Measurements from ENCODE around the gene FERMT3. TPM values are rescaled to one million over a fixed set of nuclear protein-coding genes. Genes with fewer than 3 reads are reported as not detected.

The FERMT3 gene
- total and polyA plus RNA-seq, 2 of the 8 experiments (the other 6 are each of a cell fraction or from before 2014, with no cell fraction given), result 1.4 to 3.7 TPM

DNA sequence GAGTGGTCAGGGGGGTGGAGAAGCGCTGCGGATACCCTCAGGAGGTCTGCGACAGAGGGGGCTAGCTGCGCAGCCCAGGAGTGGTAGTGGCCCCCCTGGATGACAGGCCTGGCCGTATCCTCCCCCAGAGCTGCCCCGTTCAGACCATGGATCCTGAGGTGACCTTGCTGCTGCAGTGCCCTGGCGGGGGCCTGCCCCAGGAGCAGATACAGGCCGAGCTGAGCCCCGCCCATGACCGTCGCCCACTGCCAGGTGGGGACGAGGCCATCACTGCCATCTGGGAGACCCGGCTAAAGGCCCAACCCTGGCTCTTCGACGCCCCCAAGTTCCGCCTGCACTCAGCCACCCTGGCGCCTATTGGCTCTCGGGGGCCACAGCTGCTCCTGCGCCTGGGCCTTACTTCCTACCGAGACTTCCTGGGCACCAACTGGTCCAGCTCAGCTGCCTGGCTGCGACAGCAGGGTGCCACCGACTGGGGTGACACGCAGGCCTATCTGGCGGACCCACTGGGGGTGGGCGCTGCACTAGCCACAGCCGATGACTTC, 20.1 kb downstream of the FERMT3 start:
- Histone ChIP-seq H3K23ac (ENCODE audit: insufficient read length) (no peak overlapping the region), H3K4me1 (replicated peaks in 1 of 4; ENCODE audit: control insufficient read depth in 3 of 4, insufficient read depth in 4 of 4, low read length in 3 of 4) (peaks cover 0 to 25% (median 16%) of the 10 kb centered on the region in 4 experiments; a peak in 6 of 7 replicates), H2BK15ac (ENCODE audit: low read length) (no peak overlapping the region; the same call in 1 of the 2 replicates), H4K91ac (replicated peaks; ENCODE audit: insufficient read length, low read length) (peak overlapping the region; percentile 77), H4K5ac (ENCODE audit: insufficient read length, low read depth, low read length) (peak overlapping the region; percentile 75), H3K27me3 (replicated peaks in 1 of 4; ENCODE audit: control insufficient read depth in 3 of 4, extremely low read depth in 1 of 4, insufficient read depth in 3 of 4, low read length in 3 of 4) (no peaks in the 10 kb centered on the region), H2AFZ (ENCODE audit: low read length) (no peak overlapping the region), H3K79me1 (ENCODE audit: low read depth, low read length) (no peaks in the 10 kb centered on the region), H3K9ac (replicated peaks in 1 of 4; ENCODE audit: extremely low read depth in 1 of 4, low read depth in 3 of 4, low read length in 3 of 4) (peak overlapping the region in 2 of 4 experiments; percentile 62 to 66; a peak in 4 of 7 replicates), H3K27ac (ENCODE audit: low read depth, low read length) (no peak overlapping the region), H4K20me1 (replicated peaks in 1 of 2; ENCODE audit: control insufficient read depth in 1 of 2, insufficient read depth in 2 of 2, low read length in 2 of 2) (peaks cover 0 to 7% of the 10 kb centered on the region in 2 experiments), H3K9me3 (ENCODE audit: insufficient read depth in 2 of 2, low read depth in 1 of 2, low read length in 1 of 2) (no peaks in the 10 kb centered on the region), H3K14ac (ENCODE audit: insufficient read length) (no peak overlapping the region), H3K23me2 (ENCODE audit: low read depth, low read length) (peaks cover 16% of the 10 kb centered on the region), H3K4ac (replicated peaks; ENCODE audit: insufficient read length, low read depth, low read length) (peak overlapping the region; percentile 87), H3K4me2 (ENCODE audit: insufficient read depth in 1 of 2, low read depth in 2 of 2, low read length in 2 of 2) (peak overlapping the region; percentile 72 to 93), H2AK5ac (ENCODE audit: low read depth, low read length) (peak overlapping the region; percentile 67; the same call in 1 of the 2 replicates), H2BK12ac (ENCODE audit: low read depth, low read length) (0 out of 2 replicates have a peak overlapping the region, but pooled peaks have one; percentile 55), H2BK20ac (ENCODE audit: low read length) (no peak overlapping the region), H3K36me3 (ENCODE audit: control insufficient read depth in 2 of 4, insufficient read depth in 4 of 4, low read length in 3 of 4) (peaks cover 0 to 7% (median 1%) of the 10 kb centered on the region in 4 experiments; a peak in 2 of 8 replicates), H3K18ac (ENCODE audit: extremely low read depth, low read length) (peak overlapping the region; percentile 90), H2BK120ac (replicated peaks; ENCODE audit: low read depth, low read length) (no peak overlapping the region), H3K4me3 (ENCODE audit: extremely low read depth in 1 of 4, insufficient read depth in 2 of 4, low read depth in 3 of 4, low read length in 4 of 4) (peak overlapping the region; percentile 63 to 90 (median 84)), H3K79me2 (ENCODE audit: control insufficient read depth in 1 of 2, insufficient read depth in 2 of 2, low read length in 2 of 2) (no peaks in the 10 kb centered on the region), H2BK5ac (ENCODE audit: low read depth, low read length) (peak overlapping the region; percentile 77), H4K8ac (ENCODE audit: extremely low read depth, insufficient read depth, low read length) (no peak overlapping the region; the same call in 1 of the 2 replicates), H3K56ac (replicated peaks; ENCODE audit: insufficient read length, low read depth, low read length) (peak overlapping the region; percentile 52)
- no peak for DNase-seq (ENCODE audit: low read depth in 1 of 2, low spot score in 2 of 2)
- ChIA-PET POLR2A (ENCODE audit: partially characterized antibody) (interaction anchor here (1.0 to 14.1 kb wide), 12 partner anchors 12 to 91 kb away, joined by 3 to 253 read pairs (median 7); partner anchors contain the start of genes FERMT3, FKBP2, PLCB3 and PPP1R14B), CTCF (ENCODE audit: partially characterized antibody) (interaction anchor here (0.6 to 6.5 kb wide), 15 partner anchors 10 to 130 kb away, joined by 3 to 64 read pairs (median 4); partner anchors contain the start of genes FERMT3, FKBP2, KCNK4 and PLCB3)
- no peak for TF ChIP-seq TEAD4 (IDR thresholded peaks at IDR 0.05; ENCODE audit: low read depth, low read length)
- TF ChIP-seq TAF1 (IDR thresholded peaks at IDR 0.05; ENCODE audit: low read depth, low read length), result no peak
- TF ChIP-seq, protein P1, sequence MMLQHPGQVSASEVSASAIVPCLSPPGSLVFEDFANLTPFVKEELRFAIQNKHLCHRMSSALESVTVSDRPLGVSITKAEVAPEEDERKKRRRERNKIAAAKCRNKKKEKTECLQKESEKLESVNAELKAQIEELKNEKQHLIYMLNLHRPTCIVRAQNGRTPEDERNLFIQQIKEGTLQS (IDR thresholded peaks at IDR 0.05; ENCODE audit: insufficient read depth, low read depth, low read length), result no peak
- no peak for TF ChIP-seq NRF1 (IDR thresholded peaks at IDR 0.05; ENCODE audit: low read depth, low read length)
- no peak for TF ChIP-seq CREB1 (IDR thresholded peaks at IDR 0.05)
- no peak for TF ChIP-seq GTF2F1 (IDR thresholded peaks at IDR 0.05; ENCODE audit: borderline replicate concordance, low read depth, low read length)
- no peak for TF ChIP-seq CHD2 (IDR thresholded peaks at IDR 0.05; ENCODE audit: low read length)
- no peak for TF ChIP-seq BCL11A (IDR thresholded peaks at IDR 0.05; ENCODE audit: low read depth in 2 of 2, low read length in 2 of 2)
- no peak for FAIRE-seq
- 26% methylated on average over 24 of the region's 26 CpGs; no CpG with 5 or more reads in 1 of the 2 experiments for WGBS, 2 experiments (ENCODE audit: extremely low coverage in 1 of 2, insufficient coverage in 1 of 2, insufficient read length in 1 of 2, insufficient replicate concordance in 2 of 2, low coverage in 1 of 2, low lambda C conversion rate in 2 of 2, missing lambda C conversion rate in 1 of 2)

Data from H1 (cell line).